SK-N-SH (cell line): ENCODE data around the gene ARL6IP5. TPM values are rescaled to one million over a fixed set of nuclear protein-coding genes. Genes with fewer than 3 reads are reported as not detected.

Experiments used
- CTCF ChIA-PET: fragments of 300-600, 350-600 bp; formaldehyde crosslinking; extraction: SDS; loops from one replicate; lab custom pipeline; 2021; lab: Yijun Ruan, JAX
- POLR2A ChIA-PET: fragments of 350-600 bp; sonication (Branson Sonifier 250); formaldehyde crosslinking; extraction: SDS; loops from one replicate; lab custom pipeline; 2020; ENCODE audit warnings: antibody characterized with exemption, inconsistent platforms; lab: Yijun Ruan, JAX
- DNase-seq: peaks from one replicate; pipeline ENCODE4 v3.0.0; 2012
- H2AFZ ChIP-seq: fragments of 200-600 bp; sonication (generic); 2 replicates; pipeline ENCODE4 v1.8.1; 2016; ENCODE audit warnings: antibody characterized with exemption, mild to moderate bottlenecking, low read depth
- H3F3A ChIP-seq: fragments of 200-600 bp; sonication (generic); replicated peaks from 2 replicates; pipeline ENCODE3; 2016; ENCODE audit warnings: antibody characterized with exemption, mild to moderate bottlenecking; ENCODE audit not compliant: insufficient read depth
- H3K27ac ChIP-seq, 2 experiments: fragments of 200-500 bp in 1 of 2; fragments of 200-600 bp in 1 of 2; sonication (Bioruptor generic) in 1 of 2; sonication (generic), shearing (Covaris generic) in 1 of 2; 2 replicates each; pipeline versions ENCODE4 v1.5.1 to v1.6.1; 2014 to 2016; ENCODE audit warnings: low read depth in 2 of 2, inconsistent platforms in 1 of 2, low read length in 1 of 2, mild to moderate bottlenecking in 1 of 2, mixed read lengths in 1 of 2
- H3K27me3 ChIP-seq: fragments of 200-600 bp; sonication (generic), shearing (Covaris generic); 2 replicates; pipeline ENCODE4 v1.6.1; 2016; ENCODE audit warnings: mixed run types; ENCODE audit not compliant: insufficient read depth
- H3K36me3 ChIP-seq, 2 experiments: fragments of 200-500 bp in 1 of 2; fragments of 200-600 bp in 1 of 2; sonication (Bioruptor generic) in 1 of 2; sonication (generic) in 1 of 2; replicated peaks in 1 of 2; 2 replicates each; pipeline versions ENCODE3 to v1.5.1; 2014 to 2016; ENCODE audit warnings: low read length in 1 of 2, mild to moderate bottlenecking in 1 of 2; ENCODE audit not compliant: insufficient read depth in 2 of 2, control insufficient read depth in 1 of 2
- H3K4me1 ChIP-seq, 2 experiments: fragments of 200-500 bp in 1 of 2; fragments of 200-600 bp in 1 of 2; sonication (Bioruptor generic) in 1 of 2; sonication (generic), shearing (Covaris generic) in 1 of 2; 2 replicates each; pipeline versions ENCODE4 v1.5.1 to v1.6.1; 2014 to 2016; ENCODE audit warnings: low read depth in 1 of 2, low read length in 1 of 2, mixed run types in 1 of 2; ENCODE audit not compliant: insufficient read depth in 2 of 2, control insufficient read depth in 1 of 2
- H3K4me2 ChIP-seq: fragments of 200-600 bp; sonication (generic), shearing (Covaris generic); 2 replicates; pipeline ENCODE4 v1.6.1; 2017; ENCODE audit warnings: mixed run types
- H3K4me3 ChIP-seq, 2 experiments: fragments of 200-500 bp in 1 of 2; fragments of 200-600 bp in 1 of 2; sonication (Bioruptor generic) in 1 of 2; sonication (generic), shearing (Covaris generic) in 1 of 2; 2 replicates each; pipeline versions ENCODE4 v1.5.1 to v1.8.1; 2014 to 2016; ENCODE audit warnings: low read depth in 2 of 2, inconsistent platforms in 1 of 2, low read length in 1 of 2, mild to moderate bottlenecking in 1 of 2, mixed read lengths in 1 of 2, moderate library complexity in 1 of 2
- H3K79me2 ChIP-seq: fragments of 200-600 bp; sonication (generic); 2 replicates; pipeline ENCODE4 v1.8.1; 2017; ENCODE audit warnings: mild to moderate bottlenecking; ENCODE audit not compliant: insufficient read depth
- H3K9ac ChIP-seq: fragments of 200-600 bp; sonication (generic); 2 replicates; pipeline ENCODE4 v1.6.1; 2017; ENCODE audit warnings: mixed run types
- H3K9me2 ChIP-seq: fragments of 200-600 bp; sonication (generic); 2 replicates; pipeline ENCODE4 v1.6.1; 2017; ENCODE audit warnings: mixed run types
- H3K9me3 ChIP-seq: fragments of 200-600 bp; sonication (generic); 2 replicates; pipeline ENCODE4 v1.6.1; 2017; ENCODE audit warnings: mixed run types, mild to moderate bottlenecking, moderate library complexity
- H4K20me1 ChIP-seq: fragments of 200-600 bp; sonication (generic); 2 replicates; pipeline ENCODE4 v1.6.1; 2017; ENCODE audit warnings: mild to moderate bottlenecking, mixed run types; ENCODE audit not compliant: insufficient read depth
- CHD2 ChIP-seq: fragments of 150-350 bp; IDR thresholded peaks from 2 replicates; pipeline ENCODE4 v1.6.1; 2018; ENCODE audit warnings: low read length; ENCODE audit not compliant: partially characterized antibody
- FOSL2 ChIP-seq: IDR thresholded peaks from 2 replicates; pipeline ENCODE4 v1.4.0; 2012; ENCODE audit warnings: low read depth, mild to moderate bottlenecking, moderate library complexity, borderline replicate concordance
- FOXJ3 ChIP-seq: sonication (generic); formaldehyde crosslinking; IDR thresholded peaks from 2 replicates; pipeline ENCODE4 v1.5.1; 2020; ENCODE audit warnings: mild to moderate bottlenecking, missing genetic modification reagents
- POLR2AphosphoS5 ChIP-seq: IDR thresholded peaks from 2 replicates; pipeline ENCODE4 v1.6.1; 2012; ENCODE audit warnings: low read depth, low read length
- RAD21 ChIP-seq: IDR thresholded peaks from 2 replicates; pipeline ENCODE4 v1.6.1; 2012; ENCODE audit warnings: mild to moderate bottlenecking, low read length
- RXRA ChIP-seq: IDR thresholded peaks from 2 replicates; pipeline ENCODE4 v1.4.0; 2012; ENCODE audit warnings: low read depth, mild to moderate bottlenecking, borderline replicate concordance
- SIN3A ChIP-seq: IDR thresholded peaks from 2 replicates; pipeline ENCODE4 v1.6.1; 2012; ENCODE audit warnings: low read depth, mild to moderate bottlenecking, low read length, moderate library complexity, borderline replicate concordance
- SMC3 ChIP-seq: IDR thresholded peaks from 2 replicates; pipeline ENCODE4 v1.6.1; 2012; ENCODE audit warnings: low read depth, low read length, improper control_type of control experiment
- WGBS: methylation state at CpG from one replicate; pipeline ENCODE4 v1.1.6; 2017; ENCODE audit warnings: low lambda C conversion rate; 5-methylcytosine and 5-hydroxymethylcytosine counted together
- polyA plus RNA-seq, 3 experiments: library from polyadenylated mRNA; depleted of rRNA; stranded (reverse); fragments of >200 nt; gene quantifications; 2 replicates each; pipeline ENCODE4 v1.2.3, GENCODE V29; 2012
- TF ChIP-seq, protein P1 (sequence below): fragments of 200-600 bp; sonication (generic); IDR thresholded peaks from 2 replicates; pipeline ENCODE4 v1.6.1; 2017; ENCODE audit warnings: antibody characterized with exemption, mild to moderate bottlenecking, moderate library complexity

The ARL6IP5 gene
- polyA plus RNA-seq, 1 of the 3 experiments (the other 2 are of a cell fraction): 64.6 TPM

DNA sequence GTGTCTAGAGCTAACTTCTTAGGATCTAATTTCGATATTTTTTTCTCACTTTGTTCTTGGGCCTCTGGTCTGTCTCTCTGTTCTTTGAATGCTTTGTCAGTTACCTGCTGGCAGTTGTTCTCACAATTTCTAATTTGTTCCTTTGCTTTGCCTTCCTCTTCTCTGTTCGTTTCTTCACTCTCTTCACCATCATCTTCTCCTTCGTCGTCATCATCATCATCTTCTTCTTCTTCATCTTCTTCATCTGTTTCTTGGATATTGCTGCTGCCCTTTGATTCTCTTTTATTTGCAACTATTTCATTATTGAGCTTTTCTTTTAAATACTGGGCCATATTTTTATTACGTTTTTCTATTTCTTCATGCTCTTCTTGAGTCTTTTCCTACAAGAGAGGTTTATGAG is 34.9 kb downstream of the ARL6IP5 start:
- no peak overlapping the region; the same call in 1 of the 2 replicates for H2AFZ ChIP-seq
- no peaks in the 10 kb centered on the region for H3K9me3 ChIP-seq
- no peak overlapping the region for H3K27ac ChIP-seq
- POLR2A ChIA-PET: no interaction called here
- no peaks in the 10 kb centered on the region for H3F3A ChIP-seq
- H3K27me3 ChIP-seq: no peaks in the 10 kb centered on the region
- no peak overlapping the region for H3K9ac ChIP-seq
- no peaks in the 10 kb centered on the region for H3K9me2 ChIP-seq
- no peak overlapping the region for H3K4me2 ChIP-seq
- no peaks in the 10 kb centered on the region for H4K20me1 ChIP-seq
- CTCF ChIA-PET: interaction anchor here (0.8 to 6.7 kb wide), 22 partner anchors 11 to 617 kb away, joined by 3 to 58 read pairs (median 8); partner anchors contain the start of gene TMF1
- 63% methylated on average over 5 of the region's 5 CpGs for WGBS
- no peak for TF ChIP-seq FOSL2
- TF ChIP-seq POLR2AphosphoS5: no peak
- no peak for TF ChIP-seq RXRA
- TF ChIP-seq FOXJ3 (CRISPR knock-in tag): no peak
- TF ChIP-seq, all 33 proteins: peak for 0
- DNase-seq: no peak
- Histone ChIP-seq H3K4me3 (no peak overlapping the region), H3K4me1 (no peaks in the 10 kb centered on the region), H3K36me3 (no peaks in the 10 kb centered on the region), H3K79me2 (no peaks in the 10 kb centered on the region)

DNA sequence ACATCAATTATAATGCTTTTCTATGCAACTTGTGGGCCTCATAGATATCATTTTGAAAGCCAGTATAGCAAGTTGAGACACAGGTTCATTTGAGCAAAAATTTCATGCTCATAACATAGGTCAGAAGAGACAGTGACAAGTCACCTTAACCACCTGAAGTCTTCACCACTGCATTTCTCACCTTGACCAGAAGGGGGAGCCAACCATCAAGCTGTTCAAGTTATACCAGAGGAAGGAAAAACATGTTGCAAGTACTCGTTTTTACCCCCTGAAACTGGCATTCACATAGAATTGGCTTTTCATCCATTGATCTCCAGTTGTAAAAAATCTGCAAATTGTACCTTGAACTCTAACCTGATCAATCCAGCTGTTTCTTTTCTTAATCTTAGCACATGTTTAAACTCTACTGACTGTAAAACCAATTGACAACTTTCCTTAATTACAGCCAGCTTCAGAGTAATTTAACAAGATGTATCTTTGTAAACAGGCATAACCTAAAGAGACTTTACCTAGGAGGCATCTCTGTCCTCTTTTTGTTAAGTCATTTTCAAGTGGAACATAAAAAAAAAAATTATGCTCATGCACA is 36.2 kb downstream of the ARL6IP5 start:
- no peak overlapping the region for H3K27ac ChIP-seq
- ChIA-PET CTCF (interaction anchor here (0.6 to 6.7 kb wide), 46 partner anchors 10 to 865 kb away, joined by 3 to 58 read pairs (median 4); partner anchors contain the start of genes ARL6IP5 and TMF1), POLR2A (no interaction called here)
- H3K4me3 ChIP-seq: no peak overlapping the region; a peak in 1 of 4 replicates
- DNase-seq: peak; percentile 37
- peak overlapping the region; percentile 14; the same call in 1 of the 2 replicates for H2AFZ ChIP-seq
- no peaks in the 10 kb centered on the region for H3K9me2 ChIP-seq
- no peaks in the 10 kb centered on the region for H4K20me1 ChIP-seq
- H3K27me3 ChIP-seq: no peaks in the 10 kb centered on the region
- H3K4me2 ChIP-seq: no peak overlapping the region
- H3F3A ChIP-seq: no peaks in the 10 kb centered on the region
- H3K79me2 ChIP-seq: no peaks in the 10 kb centered on the region
- TF ChIP-seq RAD21 (peak; percentile 86), CHD2 (no peak), SMC3 (peak; percentile 78), SIN3A (no peak), RXRA (no peak)
- TF ChIP-seq, protein P1, sequence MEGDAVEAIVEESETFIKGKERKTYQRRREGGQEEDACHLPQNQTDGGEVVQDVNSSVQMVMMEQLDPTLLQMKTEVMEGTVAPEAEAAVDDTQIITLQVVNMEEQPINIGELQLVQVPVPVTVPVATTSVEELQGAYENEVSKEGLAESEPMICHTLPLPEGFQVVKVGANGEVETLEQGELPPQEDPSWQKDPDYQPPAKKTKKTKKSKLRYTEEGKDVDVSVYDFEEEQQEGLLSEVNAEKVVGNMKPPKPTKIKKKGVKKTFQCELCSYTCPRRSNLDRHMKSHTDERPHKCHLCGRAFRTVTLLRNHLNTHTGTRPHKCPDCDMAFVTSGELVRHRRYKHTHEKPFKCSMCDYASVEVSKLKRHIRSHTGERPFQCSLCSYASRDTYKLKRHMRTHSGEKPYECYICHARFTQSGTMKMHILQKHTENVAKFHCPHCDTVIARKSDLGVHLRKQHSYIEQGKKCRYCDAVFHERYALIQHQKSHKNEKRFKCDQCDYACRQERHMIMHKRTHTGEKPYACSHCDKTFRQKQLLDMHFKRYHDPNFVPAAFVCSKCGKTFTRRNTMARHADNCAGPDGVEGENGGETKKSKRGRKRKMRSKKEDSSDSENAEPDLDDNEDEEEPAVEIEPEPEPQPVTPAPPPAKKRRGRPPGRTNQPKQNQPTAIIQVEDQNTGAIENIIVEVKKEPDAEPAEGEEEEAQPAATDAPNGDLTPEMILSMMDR: peak; percentile 97
- no peak overlapping the region for H3K9ac ChIP-seq
- no peaks in the 10 kb centered on the region for H3K4me1 ChIP-seq
- no peaks in the 10 kb centered on the region for H3K9me3 ChIP-seq
- no peaks in the 10 kb centered on the region for H3K36me3 ChIP-seq
- 0% methylated on average over 1 of the region's 1 CpG for WGBS
